Measurements from ENCODE around the gene SMAP1.

The SMAP1 gene

GRCh38 chr6:70707893-70708292, 40.2 kb downstream of the SMAP1 start:
- CTCF ChIA-PET, result interaction anchor here (0.6 to 8.5 kb wide), 18 partner anchors 9 to 496 kb away, joined by 3 to 135 read pairs (median 10); partner anchors contain the start of gene B3GAT2
- TF ChIP-seq ZNF426 (tag by site-specific recombination; IDR thresholded peaks at IDR 0.05) (no peak), ZNF571 (tag by site-specific recombination; IDR thresholded peaks at IDR 0.05) (no peak), GFI1B (tag by site-specific recombination; IDR thresholded peaks at IDR 0.05) (no peak), ZFP3 (tag by site-specific recombination; IDR thresholded peaks at IDR 0.05; ENCODE audit: low read depth) (no peak), ZNF37A (tag by site-specific recombination; IDR thresholded peaks at IDR 0.05) (no peak), ZNF530 (tag by site-specific recombination; IDR thresholded peaks at IDR 0.05; ENCODE audit: low read depth) (no peak), ZNF513 (tag by site-specific recombination; IDR thresholded peaks at IDR 0.05) (no peak), ZNF266 (tag by site-specific recombination; IDR thresholded peaks at IDR 0.05; ENCODE audit: low read depth) (no peak)
- H3K36me3 ChIP-seq (ENCODE audit: control insufficient read depth in 2 of 2, insufficient read depth in 1 of 2, low read length in 2 of 2), result no peaks in the 10 kb centered on the region
- H3K9me3 ChIP-seq (ENCODE audit: control insufficient read depth, insufficient read depth, low read depth, low read length), result no peaks in the 10 kb centered on the region
- POLR2A ChIA-PET, result no interaction called here
- no peak overlapping the region for H3K4me3 ChIP-seq (ENCODE audit: low read depth, low read length)
- no peaks in the 10 kb centered on the region for H3K4me1 ChIP-seq (ENCODE audit: control insufficient read depth, insufficient read depth, low read length)
- no peak overlapping the region for H3K27ac ChIP-seq (ENCODE audit: extremely low read depth, low read depth, low read length)

GRCh38 chr6:70708448-70708847, 40.8 kb downstream of the SMAP1 start:
- Histone ChIP-seq H3K9me3 (ENCODE audit: control insufficient read depth, insufficient read depth, low read depth, low read length) (no peaks in the 10 kb centered on the region), H3K27ac (ENCODE audit: extremely low read depth, low read depth, low read length) (no peak overlapping the region), H3K4me3 (ENCODE audit: low read depth, low read length) (no peak overlapping the region), H3K36me3 (ENCODE audit: control insufficient read depth in 2 of 2, insufficient read depth in 1 of 2, low read length in 2 of 2) (no peaks in the 10 kb centered on the region), H3K4me1 (ENCODE audit: control insufficient read depth, insufficient read depth, low read length) (no peaks in the 10 kb centered on the region)
- ChIA-PET CTCF (interaction anchor here (0.7 to 8.5 kb wide), 7 partner anchors 9 to 488 kb away, joined by 3 to 135 read pairs (median 14); no protein-coding TSS in a partner anchor), POLR2A (no interaction called here)
- TF ChIP-seq MZF1 (tag by site-specific recombination; IDR thresholded peaks at IDR 0.05; ENCODE audit: borderline replicate concordance) (no peak), ZNF274 (IDR thresholded peaks at IDR 0.05; ENCODE audit: low read length) (no peak), ZNF274 (tag by site-specific recombination; IDR thresholded peaks at IDR 0.05; ENCODE audit: borderline replicate concordance) (no peak), PRDM4 (tag by site-specific recombination; IDR thresholded peaks at IDR 0.05) (no peak), ZNF324 (tag by site-specific recombination; IDR thresholded peaks at IDR 0.05) (no peak), GLI4 (tag by site-specific recombination; IDR thresholded peaks at IDR 0.05) (no peak), GLIS1 (tag by site-specific recombination; IDR thresholded peaks at IDR 0.05) (no peak), ZSCAN18 (tag by site-specific recombination; IDR thresholded peaks at IDR 0.05) (no peak)
- TF ChIP-seq, protein P1, sequence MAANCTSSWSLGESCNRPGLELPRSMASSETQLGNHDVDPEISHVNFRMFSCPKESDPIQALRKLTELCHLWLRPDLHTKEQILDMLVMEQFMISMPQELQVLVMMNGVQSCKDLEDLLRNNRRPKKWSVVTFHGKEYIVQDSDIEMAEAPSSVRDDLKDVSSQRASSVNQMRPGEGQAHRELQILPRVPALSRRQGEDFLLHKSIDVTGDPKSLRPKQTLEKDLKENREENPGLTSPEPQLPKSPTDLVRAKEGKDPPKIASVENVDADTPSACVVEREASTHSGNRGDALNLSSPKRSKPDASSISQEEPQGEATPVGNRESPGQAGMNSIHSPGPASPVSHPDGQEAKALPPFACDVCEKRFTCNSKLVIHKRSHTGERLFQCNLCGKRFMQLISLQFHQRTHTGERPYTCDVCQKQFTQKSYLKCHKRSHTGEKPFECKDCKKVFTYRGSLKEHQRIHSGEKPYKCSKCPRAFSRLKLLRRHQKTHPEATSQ (tag by site-specific recombination; IDR thresholded peaks at IDR 0.05), result no peak
